Fibroblast of the aortic adventitia (primary cell): ENCODE data around the gene ROR1. TPM values are rescaled to one million over a fixed set of nuclear protein-coding genes. Genes with fewer than 3 reads are reported as not detected.
A peak's percentile ranks its signal among the peaks of the same experiment; 100 is the strongest.

ENCODE experiments used
- DNase-seq: peaks from one replicate; pipeline ENCODE4 v3.0.0-alpha.2; 2010; ENCODE audit warnings: low read depth
- H3K4me3 ChIP-seq: 2 replicates; pipeline ENCODE4 v1.5.1; 2011; ENCODE audit warnings: low read depth, mild to moderate bottlenecking, control low read depth, low read length, moderate library complexity
- CTCF ChIP-seq: IDR thresholded peaks from 2 replicates; pipeline ENCODE4 v1.5.1; 2011; ENCODE audit warnings: mild to moderate bottlenecking, low read length, control low read depth, inconsistent platforms; ENCODE audit not compliant: insufficient read depth
- total RNA-seq: library from RNA; depleted of rRNA; stranded (reverse); fragments of >200 nt; gene quantifications from 2 replicates; pipeline ENCODE4 v1.2.3, GENCODE V29; 2012; ENCODE audit warnings: low replicate concordance

The ROR1 gene
- total RNA-seq, 1 donor: 18.8 TPM

GRCh38 chr1:63916485-63917360, 142.9 kb downstream of the ROR1 start:
- H3K4me3 ChIP-seq: no peak overlapping the region
- no peak for DNase-seq
- no peak for TF ChIP-seq CTCF

- H3K4me3 ChIP-seq: no peak overlapping the region
- TF ChIP-seq CTCF: peak; percentile 20
- DNase-seq: no peak
Measured at GRCh38 chr1:63917571-63918417, 144.0 kb downstream of the ROR1 start.

DNA sequence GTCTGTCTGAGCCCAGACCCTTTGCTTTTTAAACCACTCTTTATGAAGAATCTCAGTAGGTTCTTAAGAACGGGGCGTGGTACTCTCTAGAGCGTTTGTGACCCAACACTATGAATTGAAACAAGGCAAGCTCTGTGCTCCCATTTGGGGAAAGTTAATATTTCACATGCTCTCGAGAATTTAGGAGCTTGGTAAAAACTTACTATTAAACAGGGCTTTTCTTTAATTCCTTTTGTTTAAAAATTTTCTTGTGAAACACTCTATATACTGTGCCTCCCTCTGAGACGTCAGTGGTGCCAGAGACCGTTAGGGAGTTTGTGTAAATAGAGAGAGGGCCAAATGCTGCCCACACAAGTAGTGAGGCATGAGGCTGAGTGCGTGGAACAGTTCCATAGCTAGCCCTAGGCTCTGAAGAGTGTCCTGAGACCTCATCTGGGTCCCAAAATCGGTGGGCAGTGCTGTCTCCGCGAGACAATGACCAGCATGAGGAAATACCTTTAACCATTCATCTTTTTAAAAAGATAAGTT, 144.7 kb downstream of the ROR1 start:
- no peak for TF ChIP-seq CTCF
- peak; percentile 27 for DNase-seq
- no peak overlapping the region for H3K4me3 ChIP-seq

- peak; percentile 52 for TF ChIP-seq CTCF
- DNase-seq: peak; percentile 98
- H3K4me3 ChIP-seq: no peak overlapping the region
Measured at GRCh38 chr1:63920154-63921117, 146.6 kb downstream of the ROR1 start.

GRCh38 chr1:63921359-63921758, 147.5 kb downstream of the ROR1 start:
- no peak overlapping the region for H3K4me3 ChIP-seq

More at GRCh38 chr1:63921359-63921758, 147.5 kb downstream of the ROR1 start:
- DNase-seq: no peak
- no peak for TF ChIP-seq CTCF
